HepG2 (cell line): ENCODE data around the gene CXCR5. TPM values are rescaled to one million over a fixed set of nuclear protein-coding genes. Genes with fewer than 3 reads are reported as not detected.

Experiments
- KAT7 ChIP-seq: IDR thresholded peaks from 2 replicates; pipeline ENCODE4 v1.6.1; 2018; ENCODE audit warnings: borderline replicate concordance, missing compliant biosample characterization
- MZF1 ChIP-seq: sonication (generic); formaldehyde crosslinking; IDR thresholded peaks from 2 replicates; pipeline ENCODE4 v1.8.1; 2023; ENCODE audit warnings: mild to moderate bottlenecking, missing genetic modification reagents, borderline replicate concordance
- NR2F6 ChIP-seq, 2 experiments: IDR thresholded peaks; 2 replicates each; pipeline ENCODE4 v1.6.1; 2016; ENCODE audit warnings: antibody characterized with exemption in 1 of 2, mild to moderate bottlenecking in 1 of 2
- NRL ChIP-seq: sonication (generic); formaldehyde crosslinking; IDR thresholded peaks from 2 replicates; pipeline ENCODE4 v1.5.0; 2020; ENCODE audit warnings: missing genetic modification reagents, mild to moderate bottlenecking, moderate library complexity, borderline replicate concordance
- PHF5A ChIP-seq: IDR thresholded peaks from one replicate; pipeline ENCODE4 v1.6.1; 2018; ENCODE audit warnings: low read depth, missing genetic modification reagents; ENCODE audit not compliant: unreplicated experiment
- POLR2A ChIP-seq, 2 experiments: IDR thresholded peaks; 2 replicates each; pipeline ENCODE4 v1.6.1; 2011; ENCODE audit warnings: low read depth in 2 of 2, low read length in 2 of 2, mild to moderate bottlenecking in 1 of 2, moderate library complexity in 1 of 2; ENCODE audit not compliant: insufficient read depth in 1 of 2
- ZBTB20 ChIP-seq: sonication (generic); formaldehyde crosslinking; IDR thresholded peaks from 2 replicates; pipeline ENCODE4 v1.8.1; 2023; ENCODE audit warnings: missing genetic modification reagents, low read depth, mild to moderate bottlenecking, borderline replicate concordance
- ZNF17 ChIP-seq: sonication (generic); formaldehyde crosslinking; IDR thresholded peaks from 2 replicates; pipeline ENCODE4 v1.5.0; 2020; ENCODE audit warnings: mild to moderate bottlenecking, missing genetic modification reagents
- ZNF430 ChIP-seq: sonication (generic); formaldehyde crosslinking; IDR thresholded peaks from 2 replicates; pipeline ENCODE4 v1.9.0; 2021; ENCODE audit warnings: mild to moderate bottlenecking, missing genetic modification reagents
- ZNF543 ChIP-seq: sonication (generic); formaldehyde crosslinking; IDR thresholded peaks from 2 replicates; pipeline ENCODE4 v1.4.0; 2020; ENCODE audit warnings: mild to moderate bottlenecking, missing genetic modification reagents
- ZNF549 ChIP-seq: sonication (generic); formaldehyde crosslinking; IDR thresholded peaks from 2 replicates; pipeline ENCODE4 v1.5.0; 2020; ENCODE audit warnings: missing genetic modification reagents
- ZNF558 ChIP-seq: sonication (generic); formaldehyde crosslinking; IDR thresholded peaks from 2 replicates; pipeline ENCODE4 v1.9.0; 2022; ENCODE audit warnings: mild to moderate bottlenecking, missing genetic modification reagents, borderline replicate concordance
- ZSCAN30 ChIP-seq: sonication (generic); formaldehyde crosslinking; IDR thresholded peaks from 2 replicates; pipeline ENCODE4 v1.5.0; 2020; ENCODE audit warnings: mild to moderate bottlenecking, missing genetic modification reagents
- polyA plus RNA-seq, 8 experiments: library from polyadenylated mRNA; depleted of rRNA in 3 of 8; stranded (reverse) in 7 of 8; unstranded in 1 of 8; fragments of >200 nt; fragmentation: Illumina TruSeq in 4 of 8; extraction: Trizol in 4 of 8; gene quantifications; 2 replicates each; pipeline versions ENCODE4 v1.2.1 to v1.2.3, GENCODE V29; 2011 to 2016; ENCODE audit warnings: low read depth in 4 of 8, missing spikeins in 1 of 8, mixed read lengths in 1 of 8; ENCODE audit not compliant: insufficient read depth in 1 of 8
- total RNA-seq, 5 experiments: library from RNA; depleted of rRNA; stranded (reverse); fragments of >200 nt; fragmentation: Illumina TruSeq; extraction: Trizol; gene quantifications; 2 replicates each; pipeline ENCODE4 v1.2.3, GENCODE V29; 2016; ENCODE audit warnings: low read depth in 1 of 5
- TF ChIP-seq, protein P1 (sequence below): fragments of 450-650 bp; IDR thresholded peaks from 2 replicates; pipeline ENCODE4 v1.6.1; 2016
- TF ChIP-seq, protein P2 (sequence below): sonication (generic); formaldehyde crosslinking; IDR thresholded peaks from 2 replicates; pipeline ENCODE4 v1.9.0; 2021; ENCODE audit warnings: missing genetic modification reagents, borderline replicate concordance
- TF ChIP-seq, protein P3 (sequence below): sonication (generic); formaldehyde crosslinking; IDR thresholded peaks from 2 replicates; pipeline ENCODE4 v1.5.0; 2020; ENCODE audit warnings: missing genetic modification reagents
- TF ChIP-seq, protein P4 (sequence below): sonication (generic); formaldehyde crosslinking; IDR thresholded peaks from 2 replicates; pipeline ENCODE4 v1.8.0; 2022; ENCODE audit warnings: mild to moderate bottlenecking, missing genetic modification reagents
- TF ChIP-seq, protein P5 (sequence below): sonication (generic); formaldehyde crosslinking; IDR thresholded peaks from 2 replicates; pipeline ENCODE4 v1.5.0; 2020; ENCODE audit warnings: missing genetic modification reagents
- TF ChIP-seq, protein P6 (sequence below): sonication (generic); formaldehyde crosslinking; IDR thresholded peaks from 2 replicates; pipeline ENCODE4 v1.4.0; 2020; ENCODE audit warnings: missing genetic modification reagents

Gene CXCR5
- total and polyA plus RNA-seq, 2 of the 13 experiments (the other 11 are each of a cell fraction or from before 2014, with no cell fraction given) = not detected

DNA sequence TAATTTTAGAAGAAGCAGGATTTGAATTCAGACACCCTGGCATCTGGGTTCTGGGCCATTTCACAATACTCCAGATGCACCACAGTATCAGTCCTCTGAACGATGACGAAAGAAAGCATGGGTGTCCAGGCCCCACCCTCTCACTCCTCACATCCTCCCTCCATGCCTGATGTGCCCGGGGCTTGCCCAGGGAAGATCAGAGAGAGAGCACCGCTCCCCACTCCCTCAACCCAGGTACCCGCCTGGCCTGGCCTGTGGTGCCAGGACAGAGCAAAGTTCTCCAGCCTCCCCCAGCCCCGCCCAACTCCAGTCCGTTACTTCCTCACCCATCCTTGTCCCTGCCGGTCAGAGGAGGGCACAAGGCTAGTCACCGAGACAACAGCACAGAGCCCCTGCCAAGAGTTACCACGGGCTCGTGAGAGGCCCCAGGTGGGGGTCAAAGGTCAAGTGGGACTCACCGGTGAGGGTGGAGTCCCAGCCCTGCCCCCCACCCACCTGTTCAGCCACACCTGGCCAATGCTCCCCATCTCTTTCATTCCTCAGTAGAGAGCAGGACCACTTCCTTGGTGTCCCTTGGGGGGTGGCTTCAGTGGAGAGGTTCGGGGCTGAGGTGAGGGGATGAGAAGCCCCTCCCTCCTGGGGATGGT is 33.9 kb downstream of the CXCR5 start (continued):
- TF ChIP-seq, protein P1, sequence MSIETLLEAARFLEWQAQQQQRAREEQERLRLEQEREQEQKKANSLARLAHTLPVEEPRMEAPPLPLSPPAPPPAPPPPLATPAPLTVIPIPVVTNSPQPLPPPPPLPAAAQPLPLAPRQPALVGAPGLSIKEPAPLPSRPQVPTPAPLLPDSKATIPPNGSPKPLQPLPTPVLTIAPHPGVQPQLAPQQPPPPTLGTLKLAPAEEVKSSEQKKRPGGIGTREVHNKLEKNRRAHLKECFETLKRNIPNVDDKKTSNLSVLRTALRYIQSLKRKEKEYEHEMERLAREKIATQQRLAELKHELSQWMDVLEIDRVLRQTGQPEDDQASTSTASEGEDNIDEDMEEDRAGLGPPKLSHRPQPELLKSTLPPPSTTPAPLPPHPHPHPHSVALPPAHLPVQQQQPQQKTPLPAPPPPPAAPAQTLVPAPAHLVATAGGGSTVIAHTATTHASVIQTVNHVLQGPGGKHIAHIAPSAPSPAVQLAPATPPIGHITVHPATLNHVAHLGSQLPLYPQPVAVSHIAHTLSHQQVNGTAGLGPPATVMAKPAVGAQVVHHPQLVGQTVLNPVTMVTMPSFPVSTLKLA = no peak
- TF ChIP-seq ZNF558 (no peak), ZBTB20 (CRISPR knock-in tag) (no peak), ZNF430 (no peak), ZNF549 (CRISPR knock-in tag) (no peak), KAT7 (CRISPR knock-in tag) (no peak), ZNF543 (CRISPR knock-in tag) (no peak), ZNF17 (CRISPR knock-in tag) (no peak), PHF5A (CRISPR knock-in tag) (no peak), NR2F6 (IDR thresholded peaks at IDR 0.05) (peak; percentile 89), NR2F6 (CRISPR knock-in tag; IDR thresholded peaks at IDR 0.05) (peak; percentile 87), MZF1 (CRISPR knock-in tag) (no peak), POLR2A (IDR thresholded peaks at IDR 0.05; ENCODE audit: insufficient read depth in 1 of 2, low read depth in 2 of 2, low read length in 2 of 2) (no peak), NRL (CRISPR knock-in tag) (peak; percentile 55; the same call in 1 of the 2 replicates), ZSCAN30 (no peak)
- TF ChIP-seq, protein P2, sequence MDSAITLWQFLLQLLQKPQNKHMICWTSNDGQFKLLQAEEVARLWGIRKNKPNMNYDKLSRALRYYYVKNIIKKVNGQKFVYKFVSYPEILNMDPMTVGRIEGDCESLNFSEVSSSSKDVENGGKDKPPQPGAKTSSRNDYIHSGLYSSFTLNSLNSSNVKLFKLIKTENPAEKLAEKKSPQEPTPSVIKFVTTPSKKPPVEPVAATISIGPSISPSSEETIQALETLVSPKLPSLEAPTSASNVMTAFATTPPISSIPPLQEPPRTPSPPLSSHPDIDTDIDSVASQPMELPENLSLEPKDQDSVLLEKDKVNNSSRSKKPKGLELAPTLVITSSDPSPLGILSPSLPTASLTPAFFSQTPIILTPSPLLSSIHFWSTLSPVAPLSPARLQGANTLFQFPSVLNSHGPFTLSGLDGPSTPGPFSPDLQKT (CRISPR knock-in tag) = no peak
- TF ChIP-seq, protein P3, sequence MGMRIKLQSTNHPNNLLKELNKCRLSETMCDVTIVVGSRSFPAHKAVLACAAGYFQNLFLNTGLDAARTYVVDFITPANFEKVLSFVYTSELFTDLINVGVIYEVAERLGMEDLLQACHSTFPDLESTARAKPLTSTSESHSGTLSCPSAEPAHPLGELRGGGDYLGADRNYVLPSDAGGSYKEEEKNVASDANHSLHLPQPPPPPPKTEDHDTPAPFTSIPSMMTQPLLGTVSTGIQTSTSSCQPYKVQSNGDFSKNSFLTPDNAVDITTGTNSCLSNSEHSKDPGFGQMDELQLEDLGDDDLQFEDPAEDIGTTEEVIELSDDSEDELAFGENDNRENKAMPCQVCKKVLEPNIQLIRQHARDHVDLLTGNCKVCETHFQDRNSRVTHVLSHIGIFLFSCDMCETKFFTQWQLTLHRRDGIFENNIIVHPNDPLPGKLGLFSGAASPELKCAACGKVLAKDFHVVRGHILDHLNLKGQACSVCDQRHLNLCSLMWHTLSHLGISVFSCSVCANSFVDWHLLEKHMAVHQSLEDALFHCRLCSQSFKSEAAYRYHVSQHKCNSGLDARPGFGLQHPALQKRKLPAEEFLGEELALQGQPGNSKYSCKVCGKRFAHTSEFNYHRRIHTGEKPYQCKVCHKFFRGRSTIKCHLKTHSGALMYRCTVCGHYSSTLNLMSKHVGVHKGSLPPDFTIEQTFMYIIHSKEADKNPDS (CRISPR knock-in tag) = no peak
- TF ChIP-seq, protein P4, sequence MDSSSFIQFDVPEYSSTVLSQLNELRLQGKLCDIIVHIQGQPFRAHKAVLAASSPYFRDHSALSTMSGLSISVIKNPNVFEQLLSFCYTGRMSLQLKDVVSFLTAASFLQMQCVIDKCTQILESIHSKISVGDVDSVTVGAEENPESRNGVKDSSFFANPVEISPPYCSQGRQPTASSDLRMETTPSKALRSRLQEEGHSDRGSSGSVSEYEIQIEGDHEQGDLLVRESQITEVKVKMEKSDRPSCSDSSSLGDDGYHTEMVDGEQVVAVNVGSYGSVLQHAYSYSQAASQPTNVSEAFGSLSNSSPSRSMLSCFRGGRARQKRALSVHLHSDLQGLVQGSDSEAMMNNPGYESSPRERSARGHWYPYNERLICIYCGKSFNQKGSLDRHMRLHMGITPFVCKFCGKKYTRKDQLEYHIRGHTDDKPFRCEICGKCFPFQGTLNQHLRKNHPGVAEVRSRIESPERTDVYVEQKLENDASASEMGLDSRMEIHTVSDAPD (CRISPR knock-in tag) = no peak
- TF ChIP-seq, protein P5, sequence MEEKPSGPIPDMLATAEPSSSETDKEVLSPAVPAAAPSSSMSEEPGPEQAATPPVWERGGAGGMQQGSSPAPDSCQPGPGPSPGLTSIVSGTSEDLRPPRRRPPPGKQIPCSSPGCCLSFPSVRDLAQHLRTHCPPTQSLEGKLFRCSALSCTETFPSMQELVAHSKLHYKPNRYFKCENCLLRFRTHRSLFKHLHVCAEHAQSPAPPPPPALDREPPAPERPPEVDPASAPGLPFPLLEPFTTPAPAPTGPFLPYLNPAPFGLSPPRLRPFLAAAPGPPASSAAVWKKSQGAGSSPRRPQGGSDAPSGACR (CRISPR knock-in tag) = no peak
- TF ChIP-seq, protein P6, sequence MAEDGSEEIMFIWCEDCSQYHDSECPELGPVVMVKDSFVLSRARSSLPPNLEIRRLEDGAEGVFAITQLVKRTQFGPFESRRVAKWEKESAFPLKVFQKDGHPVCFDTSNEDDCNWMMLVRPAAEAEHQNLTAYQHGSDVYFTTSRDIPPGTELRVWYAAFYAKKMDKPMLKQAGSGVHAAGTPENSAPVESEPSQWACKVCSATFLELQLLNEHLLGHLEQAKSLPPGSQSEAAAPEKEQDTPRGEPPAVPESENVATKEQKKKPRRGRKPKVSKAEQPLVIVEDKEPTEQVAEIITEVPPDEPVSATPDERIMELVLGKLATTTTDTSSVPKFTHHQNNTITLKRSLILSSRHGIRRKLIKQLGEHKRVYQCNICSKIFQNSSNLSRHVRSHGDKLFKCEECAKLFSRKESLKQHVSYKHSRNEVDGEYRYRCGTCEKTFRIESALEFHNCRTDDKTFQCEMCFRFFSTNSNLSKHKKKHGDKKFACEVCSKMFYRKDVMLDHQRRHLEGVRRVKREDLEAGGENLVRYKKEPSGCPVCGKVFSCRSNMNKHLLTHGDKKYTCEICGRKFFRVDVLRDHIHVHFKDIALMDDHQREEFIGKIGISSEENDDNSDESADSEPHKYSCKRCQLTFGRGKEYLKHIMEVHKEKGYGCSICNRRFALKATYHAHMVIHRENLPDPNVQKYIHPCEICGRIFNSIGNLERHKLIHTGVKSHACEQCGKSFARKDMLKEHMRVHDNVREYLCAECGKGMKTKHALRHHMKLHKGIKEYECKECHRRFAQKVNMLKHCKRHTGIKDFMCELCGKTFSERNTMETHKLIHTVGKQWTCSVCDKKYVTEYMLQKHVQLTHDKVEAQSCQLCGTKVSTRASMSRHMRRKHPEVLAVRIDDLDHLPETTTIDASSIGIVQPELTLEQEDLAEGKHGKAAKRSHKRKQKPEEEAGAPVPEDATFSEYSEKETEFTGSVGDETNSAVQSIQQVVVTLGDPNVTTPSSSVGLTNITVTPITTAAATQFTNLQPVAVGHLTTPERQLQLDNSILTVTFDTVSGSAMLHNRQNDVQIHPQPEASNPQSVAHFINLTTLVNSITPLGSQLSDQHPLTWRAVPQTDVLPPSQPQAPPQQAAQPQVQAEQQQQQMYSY (CRISPR knock-in tag) = peak; percentile 61; the same call in 1 of the 2 replicates
